ENCODE data around the gene TAP2. TPM values are rescaled to one million over a fixed set of nuclear protein-coding genes. Genes with fewer than 3 reads are reported as not detected.

Gene TAP2
- total and polyA plus RNA-seq, 2 of the 13 experiments (the other 11 are each of a cell fraction or from before 2014, with no cell fraction given) = 10.3 to 17.6 TPM

DNA sequence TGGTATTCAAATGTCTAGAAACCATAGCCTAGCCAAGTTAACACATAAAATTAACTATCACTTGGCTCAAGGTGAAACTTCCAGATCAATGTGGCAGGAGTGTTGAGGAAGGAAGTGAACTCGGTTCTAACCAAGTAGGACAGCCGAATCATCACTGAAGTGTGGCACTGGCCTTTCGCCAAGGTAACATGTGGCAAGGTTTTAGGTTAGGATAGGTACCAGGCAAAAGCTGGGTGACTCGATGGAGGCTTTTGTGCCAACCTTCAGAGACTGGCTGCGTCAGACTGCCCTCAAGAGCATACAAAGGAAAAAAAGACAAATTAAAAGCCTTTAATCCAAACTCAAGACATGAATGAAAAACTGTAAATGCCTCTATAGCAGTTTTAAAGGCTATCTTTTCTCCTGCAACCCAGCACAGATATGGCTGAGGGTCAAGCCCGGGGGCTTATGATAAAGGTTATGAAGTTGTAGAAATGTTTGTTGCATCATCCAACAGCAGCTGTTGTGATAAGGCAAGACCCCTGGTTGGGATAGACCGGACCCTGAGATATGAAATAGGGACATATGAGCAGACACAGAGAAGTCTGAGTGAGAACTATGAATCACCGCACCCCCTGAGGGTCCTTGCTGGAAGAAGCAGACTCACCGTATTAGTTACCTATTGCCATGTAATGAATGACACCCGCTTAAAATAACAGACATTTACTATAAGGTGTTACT lies 27.3 kb upstream of the TAP2 start:
- ChIA-PET CTCF (ENCODE audit: low intra/inter-chr PET ratio, low total read pairs) (interaction anchor here (4.1 kb wide), 1 partner anchor 27 kb away, joined by 65 read pairs; the partner anchor contains the start of gene TAP2), POLR2A (no interaction called here)

DNA sequence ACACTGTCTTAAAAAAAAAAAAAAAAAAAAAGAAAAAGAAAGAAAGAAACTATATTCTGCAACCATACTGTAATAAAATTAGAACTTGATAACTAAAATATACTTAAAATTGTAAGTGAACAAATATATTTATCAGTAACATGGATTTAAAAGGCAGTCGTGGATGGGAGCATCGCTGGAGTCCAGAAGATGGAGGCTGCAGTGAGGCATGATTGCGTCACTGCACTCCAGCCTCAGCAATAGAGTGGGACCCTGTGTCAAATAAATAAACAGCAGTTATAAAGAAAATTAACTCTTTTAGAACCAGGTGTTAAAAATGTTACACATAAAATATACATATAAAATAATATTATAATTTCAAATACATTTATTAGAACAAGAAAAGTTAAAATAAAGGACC lies 24.2 kb upstream of the TAP2 start:
- Histone ChIP-seq H3K79me2 (ENCODE audit: insufficient read depth, low read length) (no peaks in the 10 kb centered on the region), H3K9me3 (ENCODE audit: low read length) (no peaks in the 10 kb centered on the region), H4K20me1 (ENCODE audit: insufficient read depth, low read length) (no peaks in the 10 kb centered on the region), H3K36me3 (replicated peaks in 1 of 2; ENCODE audit: control insufficient read depth in 1 of 2, insufficient read depth in 2 of 2, low read length in 2 of 2) (no peaks in the 10 kb centered on the region), H2AFZ (ENCODE audit: low read length) (no peak overlapping the region), H3K4me2 (ENCODE audit: low read depth, low read length) (no peak overlapping the region), H3K27ac (ENCODE audit: extremely low read length, insufficient read depth, low read length) (no peak overlapping the region), H3K27me3 (ENCODE audit: control insufficient read depth in 1 of 2, insufficient read depth in 2 of 2, low read length in 2 of 2) (peaks cover 0 to 17% of the 10 kb centered on the region in 2 experiments; a peak in 3 of 5 replicates), H3K4me3 (replicated peaks in 1 of 3; ENCODE audit: insufficient read depth in 1 of 3, low read depth in 2 of 3, low read length in 3 of 3) (no peak overlapping the region), H3K4me1 (ENCODE audit: insufficient read depth, low read length) (peaks cover 9% of the 10 kb centered on the region), H3K9ac (ENCODE audit: insufficient read depth, low read depth, low read length) (no peak overlapping the region)
- intact Hi-C loops (cut with micrococcal nuclease; ENCODE audit: unreplicated experiment) = no loop called here
- no TSS peak for BruUV-seq (replicated peaks)
- ChIA-PET CTCF (ENCODE audit: low intra/inter-chr PET ratio, low total read pairs) (no interaction called here), POLR2A (no interaction called here)
- in situ Hi-C loops (cut with HindIII; ENCODE audit: extremely low pct_ligation_motif_present, low pct_unique_long_range_greater_than_20kb) = no loop called here
- TF ChIP-seq CEBPG (CRISPR knock-in tag; IDR thresholded peaks at IDR 0.05) (peak; percentile 29; the same call in 1 of the 2 replicates), CEBPB (IDR thresholded peaks at IDR 0.05; ENCODE audit: borderline replicate concordance, low read depth, low read length) (peak; percentile 78), ESRRA (CRISPR knock-in tag; IDR thresholded peaks at IDR 0.05; ENCODE audit: low read depth) (no peak), YY1 (IDR thresholded peaks at IDR 0.05; ENCODE audit: insufficient read depth, insufficient replicate concordance, low read depth, low read length) (no peak)
- no peak for DNase-seq (ENCODE audit: low spot score)
- FAIRE-seq = no peak
- 9% methylated on average over 3 of the region's 3 CpGs for WGBS (ENCODE audit: low lambda C conversion rate)
- no peak for ATAC-seq

More for the DNA sequence above, 27.3 kb upstream of the TAP2 start:
- no peak for DNase-seq (ENCODE audit: low spot score)
- Histone ChIP-seq H3K27ac (ENCODE audit: extremely low read length, insufficient read depth, low read length) (no peak overlapping the region), H3K79me2 (ENCODE audit: insufficient read depth, low read length) (no peaks in the 10 kb centered on the region), H3K4me2 (ENCODE audit: low read depth, low read length) (no peak overlapping the region), H3K27me3 (ENCODE audit: control insufficient read depth in 1 of 2, insufficient read depth in 2 of 2, low read length in 2 of 2) (peaks cover 0 to 19% of the 10 kb centered on the region in 2 experiments; a peak in 3 of 5 replicates), H3K36me3 (replicated peaks in 1 of 2; ENCODE audit: control insufficient read depth in 1 of 2, insufficient read depth in 2 of 2, low read length in 2 of 2) (no peaks in the 10 kb centered on the region), H3K4me1 (ENCODE audit: insufficient read depth, low read length) (peaks cover 16% of the 10 kb centered on the region), H3K4me3 (replicated peaks in 1 of 3; ENCODE audit: insufficient read depth in 1 of 3, low read depth in 2 of 3, low read length in 3 of 3) (no peak overlapping the region), H2AFZ (ENCODE audit: low read length) (no peak overlapping the region), H3K9ac (ENCODE audit: insufficient read depth, low read depth, low read length) (no peak overlapping the region), H3K9me3 (ENCODE audit: low read length) (no peaks in the 10 kb centered on the region), H4K20me1 (ENCODE audit: insufficient read depth, low read length) (no peaks in the 10 kb centered on the region)
- in situ Hi-C loops (cut with HindIII; ENCODE audit: extremely low pct_ligation_motif_present, low pct_unique_long_range_greater_than_20kb) (loop anchor here (5.0 kb wide), 1 partner anchor 34 kb away; no protein-coding TSS in a partner anchor), intact Hi-C loops (cut with micrococcal nuclease; ENCODE audit: unreplicated experiment) (no loop called here)
- ATAC-seq = no peak
- no peak for FAIRE-seq
- WGBS (ENCODE audit: low lambda C conversion rate) = 8% methylated on average over 10 of the region's 10 CpGs
- TF ChIP-seq CEBPB (IDR thresholded peaks at IDR 0.05; ENCODE audit: borderline replicate concordance, low read depth, low read length) (0 out of 2 replicates have a peak, but pooled peaks have one; percentile 18), ZNF460 (CRISPR knock-in tag; IDR thresholded peaks at IDR 0.05; ENCODE audit: borderline replicate concordance) (no peak)
- BruUV-seq (replicated peaks) = no TSS peak
